Fibroblast of mammary gland (primary cell): Measurements from ENCODE around the gene ZNF777.
A peak's percentile ranks its signal among the peaks of the same experiment; 100 is the strongest.

Source experiments
- DNase-seq: peaks from one replicate; pipeline ENCODE4 v3.0.0-alpha.2; 2010; ENCODE audit warnings: low read depth
- H3K4me3 ChIP-seq: 2 replicates; pipeline ENCODE4 v1.5.1; 2011; ENCODE audit warnings: low read depth, mild to moderate bottlenecking, low read length, moderate library complexity; ENCODE audit not compliant: control insufficient read depth
- TF ChIP-seq, protein P1 (sequence below): conservative IDR thresholded peaks from 2 replicates; pipeline ENCODE4 v1.5.1; 2011; ENCODE audit warnings: low read depth, low read length, inconsistent platforms; ENCODE audit not compliant: control insufficient read depth, insufficient read depth

Gene ZNF777

DNA sequence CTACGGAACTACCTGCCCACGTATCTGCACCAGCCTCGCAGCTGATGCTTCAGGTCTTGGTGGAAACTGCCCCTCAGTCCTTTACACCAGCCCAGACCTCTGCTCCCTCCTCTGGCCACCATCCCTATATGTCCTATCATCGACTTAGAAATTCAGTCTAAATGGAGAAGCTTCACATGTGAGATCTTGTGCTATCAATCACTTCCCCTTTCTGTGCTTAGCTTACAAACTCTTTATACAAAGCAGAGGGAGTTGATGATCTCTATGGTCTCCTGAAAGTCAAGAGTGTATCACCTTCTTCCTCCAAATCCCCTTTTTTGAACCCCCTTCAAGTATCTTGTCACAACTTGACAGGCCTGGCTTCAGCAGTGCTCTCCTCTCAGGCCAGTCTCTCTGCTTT, 30.7 kb downstream of the ZNF777 start:
- TF ChIP-seq, protein P1, sequence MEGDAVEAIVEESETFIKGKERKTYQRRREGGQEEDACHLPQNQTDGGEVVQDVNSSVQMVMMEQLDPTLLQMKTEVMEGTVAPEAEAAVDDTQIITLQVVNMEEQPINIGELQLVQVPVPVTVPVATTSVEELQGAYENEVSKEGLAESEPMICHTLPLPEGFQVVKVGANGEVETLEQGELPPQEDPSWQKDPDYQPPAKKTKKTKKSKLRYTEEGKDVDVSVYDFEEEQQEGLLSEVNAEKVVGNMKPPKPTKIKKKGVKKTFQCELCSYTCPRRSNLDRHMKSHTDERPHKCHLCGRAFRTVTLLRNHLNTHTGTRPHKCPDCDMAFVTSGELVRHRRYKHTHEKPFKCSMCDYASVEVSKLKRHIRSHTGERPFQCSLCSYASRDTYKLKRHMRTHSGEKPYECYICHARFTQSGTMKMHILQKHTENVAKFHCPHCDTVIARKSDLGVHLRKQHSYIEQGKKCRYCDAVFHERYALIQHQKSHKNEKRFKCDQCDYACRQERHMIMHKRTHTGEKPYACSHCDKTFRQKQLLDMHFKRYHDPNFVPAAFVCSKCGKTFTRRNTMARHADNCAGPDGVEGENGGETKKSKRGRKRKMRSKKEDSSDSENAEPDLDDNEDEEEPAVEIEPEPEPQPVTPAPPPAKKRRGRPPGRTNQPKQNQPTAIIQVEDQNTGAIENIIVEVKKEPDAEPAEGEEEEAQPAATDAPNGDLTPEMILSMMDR, result no peak
- no peak overlapping the region for H3K4me3 ChIP-seq
- DNase-seq, result no peak

DNA sequence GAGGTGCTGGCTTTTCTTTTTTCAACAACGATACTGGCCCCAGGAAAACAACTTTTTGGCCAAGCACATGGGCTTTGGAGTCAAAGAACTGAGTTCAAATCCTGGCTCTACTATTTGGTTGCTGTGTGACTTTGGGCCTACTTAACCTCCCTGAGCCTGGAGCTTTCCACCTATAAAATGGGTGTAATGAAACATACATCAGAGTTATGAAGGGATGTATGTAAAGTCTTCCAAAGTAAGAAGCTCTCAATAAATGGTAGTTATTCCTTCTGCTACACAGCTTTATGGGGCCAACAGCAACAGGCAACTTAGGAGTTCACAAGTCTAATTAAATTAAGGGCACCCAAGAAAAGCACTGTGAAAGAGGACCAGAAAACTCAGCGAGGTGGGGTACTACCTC, 33.0 kb downstream of the ZNF777 start:
- DNase-seq, result no peak
- TF ChIP-seq, protein P1, result no peak
- H3K4me3 ChIP-seq, result no peak overlapping the region

- no peak overlapping the region for H3K4me3 ChIP-seq
- TF ChIP-seq, protein P1, result no peak
- no peak for DNase-seq
Observed at GRCh38 chr7:149427096-149427680, 33.7 kb downstream of the ZNF777 start.

- DNase-seq, result no peak
- TF ChIP-seq, protein P1, result no peak
- H3K4me3 ChIP-seq, result no peak overlapping the region
Observed at GRCh38 chr7:149423449-149424110, 37.3 kb downstream of the ZNF777 start.

DNA sequence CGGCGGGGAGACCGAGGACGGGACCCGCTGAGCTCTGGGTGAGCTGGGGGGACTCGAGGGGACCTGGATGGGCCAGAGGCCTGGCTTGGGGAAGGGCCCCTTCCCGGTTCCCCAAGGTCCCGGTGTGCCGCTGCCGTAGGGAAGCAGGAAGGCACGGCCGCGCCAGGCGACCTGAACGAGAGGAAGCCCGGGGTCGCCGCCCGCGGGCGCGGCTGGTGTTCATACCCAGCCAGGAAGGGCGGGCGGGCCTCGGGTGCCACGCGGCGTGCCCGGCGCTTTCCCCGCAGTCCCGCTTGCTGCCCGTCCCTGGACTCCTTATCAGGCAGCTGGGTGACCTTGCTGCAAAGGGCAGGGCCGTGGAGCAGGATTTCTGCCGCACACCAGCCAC, 38.0 kb downstream of the ZNF777 start:
- TF ChIP-seq, protein P1, result no peak
- peak overlapping the region; percentile 41 for H3K4me3 ChIP-seq
- DNase-seq, result no peak

- TF ChIP-seq, protein P1, result no peak
- peak; percentile 66 for DNase-seq
- H3K4me3 ChIP-seq, result peak overlapping the region; percentile 42
Observed at GRCh38 chr7:149422162-149422913, 38.5 kb downstream of the ZNF777 start.
